WTC11 (cell line): ENCODE data around the gene RAB24. TPM values are rescaled to one million over a fixed set of nuclear protein-coding genes. Genes with fewer than 3 reads are reported as not detected.
A peak's percentile ranks its signal among the peaks of the same experiment; 100 is the strongest.

Experiments used
- ATAC-seq: fragments of 200-7000 bp; cut with Tn5 transposase; 2 replicates; pipeline ENCODE4 v1.10.0; 2021; ENCODE audit warnings: mild to moderate bottlenecking, moderate library complexity
- CTCF ChIA-PET: fragments of 300-600 bp; sonication (Branson Sonifier 250); formaldehyde crosslinking; loops from one replicate; lab custom pipeline; 2021; ENCODE audit warnings: antibody characterized with exemption; lab: Charles Lee
- POLR2A ChIA-PET: fragments of 350-600 bp; sonication (Branson Sonifier 250); formaldehyde crosslinking; loops from one replicate; lab custom pipeline; 2021; ENCODE audit warnings: antibody characterized with exemption; lab: Charles Lee
- DNase-seq: peaks from one replicate; pipeline ENCODE4 v3.0.0; 2021; ENCODE audit warnings: low spot score
- H3K27ac Mint-ChIP-seq: 2 replicates; pipeline ENCODE4 v1.8.0; 2021; ENCODE audit warnings: mixed read lengths
- H3K27me3 Mint-ChIP-seq: 2 replicates; pipeline ENCODE4 v1.8.0; 2021; ENCODE audit warnings: low read depth, mild to moderate bottlenecking, moderate library complexity, mixed read lengths
- H3K36me3 Mint-ChIP-seq: 2 replicates; pipeline ENCODE4 v1.8.0; 2021; ENCODE audit warnings: mixed read lengths
- H3K4me1 Mint-ChIP-seq: 2 replicates; pipeline ENCODE4 v1.8.0; 2022; ENCODE audit warnings: mixed read lengths
- H3K4me3 Mint-ChIP-seq: 2 replicates; pipeline ENCODE4 v1.8.0; 2021; ENCODE audit warnings: mild to moderate bottlenecking, moderate library complexity, mixed read lengths
- H3K9me3 Mint-ChIP-seq: 2 replicates; pipeline ENCODE4 v1.8.0; 2021; ENCODE audit warnings: mixed read lengths
- ARID4B ChIP-seq: sonication (generic); formaldehyde crosslinking; IDR thresholded peaks from 2 replicates; pipeline ENCODE4 v1.8.0; 2023; ENCODE audit warnings: missing genetic modification reagents, mild to moderate bottlenecking, borderline replicate concordance
- ATF2 ChIP-seq: sonication (generic); formaldehyde crosslinking; IDR thresholded peaks from 2 replicates; pipeline ENCODE4 v1.8.1; 2022; ENCODE audit warnings: low read depth, missing genetic modification reagents, borderline replicate concordance
- GABPB1 ChIP-seq: sonication (generic); formaldehyde crosslinking; IDR thresholded peaks from 2 replicates; pipeline ENCODE4 v1.8.1; 2023; ENCODE audit warnings: mild to moderate bottlenecking, missing genetic modification reagents
- IRF2 ChIP-seq: sonication (generic); formaldehyde crosslinking; IDR thresholded peaks from 2 replicates; pipeline ENCODE4 v1.8.0; 2022; ENCODE audit warnings: low read depth, missing genetic modification reagents, borderline replicate concordance
- KAT7 ChIP-seq: sonication (generic); formaldehyde crosslinking; IDR thresholded peaks from 2 replicates; pipeline ENCODE4 v1.8.1; 2023; ENCODE audit warnings: missing genetic modification reagents, mild to moderate bottlenecking, borderline replicate concordance
- MAX ChIP-seq: sonication (generic); formaldehyde crosslinking; IDR thresholded peaks from 2 replicates; pipeline ENCODE4 v1.8.0; 2022; ENCODE audit warnings: mild to moderate bottlenecking, missing genetic modification reagents
- NFATC4 ChIP-seq: fragments of 250-450 bp; sonication (Bioruptor Pico); IDR thresholded peaks from 2 replicates; pipeline ENCODE4 v1.9.0; 2021; ENCODE audit warnings: mild to moderate bottlenecking
- OVOL2 ChIP-seq: fragments of 250-450 bp; sonication (Bioruptor Pico); IDR thresholded peaks from 2 replicates; pipeline ENCODE4 v1.9.0; 2021; ENCODE audit warnings: mild to moderate bottlenecking, borderline replicate concordance
- PREB ChIP-seq: sonication (generic); formaldehyde crosslinking; IDR thresholded peaks from 2 replicates; pipeline ENCODE4 v1.8.1; 2022; ENCODE audit warnings: mild to moderate bottlenecking, missing genetic modification reagents, moderate library complexity, borderline replicate concordance
- SMAD3 ChIP-seq: sonication (generic); formaldehyde crosslinking; IDR thresholded peaks from 2 replicates; pipeline ENCODE4 v1.8.0; 2022; ENCODE audit warnings: missing genetic modification reagents, mild to moderate bottlenecking, borderline replicate concordance
- TEAD4 ChIP-seq: sonication (generic); formaldehyde crosslinking; IDR thresholded peaks from 2 replicates; pipeline ENCODE4 v1.8.0; 2022; ENCODE audit warnings: mild to moderate bottlenecking, missing genetic modification reagents
- ZNF317 ChIP-seq: sonication (generic); formaldehyde crosslinking; IDR thresholded peaks from 2 replicates; pipeline ENCODE4 v1.8.1; 2023; ENCODE audit warnings: low read depth, mild to moderate bottlenecking, moderate library complexity, missing genetic modification reagents, borderline replicate concordance
- ZNF416 ChIP-seq: fragments of 250-450 bp; sonication (Bioruptor Pico); IDR thresholded peaks from 2 replicates; pipeline ENCODE4 v1.9.0; 2021; ENCODE audit warnings: mild to moderate bottlenecking, inconsistent platforms
- total RNA-seq: library from RNA; stranded (reverse); gene quantifications from 3 replicates; pipeline ENCODE4 v1.2.3, GENCODE V29; 2021
- TF ChIP-seq, protein P1 (sequence below): fragments of 250-450 bp; sonication (Bioruptor Pico); IDR thresholded peaks from 2 replicates; pipeline ENCODE4 v1.9.0; 2021; ENCODE audit warnings: mild to moderate bottlenecking
- TF ChIP-seq, protein P2 (sequence below): sonication (generic); formaldehyde crosslinking; IDR thresholded peaks from 2 replicates; pipeline ENCODE4 v1.8.1; 2023; ENCODE audit warnings: mild to moderate bottlenecking, missing genetic modification reagents
- TF ChIP-seq, protein P3 (sequence below): sonication (generic); formaldehyde crosslinking; IDR thresholded peaks from 2 replicates; pipeline ENCODE4 v1.8.1; 2023; ENCODE audit warnings: mild to moderate bottlenecking, missing genetic modification reagents
- TF ChIP-seq, protein P4 (sequence below): sonication (generic); formaldehyde crosslinking; IDR thresholded peaks from 2 replicates; pipeline ENCODE4 v1.8.0; 2022; ENCODE audit warnings: mild to moderate bottlenecking, missing genetic modification reagents

Gene RAB24
- total RNA-seq, 1 experiment from 2014 or later: 37.0 TPM

DNA sequence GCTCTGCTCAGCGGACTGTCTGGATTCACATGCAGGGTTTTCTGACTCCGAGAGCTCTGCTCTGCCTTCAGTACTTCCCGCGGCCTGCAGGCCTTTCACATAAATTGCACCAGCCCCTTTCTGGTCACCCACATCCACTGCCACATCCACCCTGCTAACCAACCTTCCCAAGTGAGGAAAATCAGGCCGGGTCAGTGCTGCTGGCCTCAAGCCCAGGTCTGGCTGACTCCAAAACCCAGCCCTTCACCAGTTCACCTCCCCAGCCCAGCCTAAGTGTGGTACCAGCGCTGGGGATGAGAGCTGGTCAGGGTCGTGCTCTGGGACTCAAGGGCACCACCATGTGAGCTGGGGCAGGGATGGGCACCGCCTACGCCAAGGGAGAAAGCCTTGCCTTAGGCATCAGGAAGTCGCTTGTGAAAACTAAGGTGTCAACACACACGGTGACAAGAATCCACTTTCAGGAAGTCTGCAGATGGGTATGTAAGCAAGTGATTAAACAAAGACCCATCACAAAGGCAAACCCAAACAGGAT lies 35.7 kb upstream of the RAB24 start:
- Mint-ChIP-seq H3K4me1 (peaks cover 41% of the 10 kb centered on the region), H3K36me3 (peaks cover 48% of the 10 kb centered on the region)
- POLR2A ChIA-PET: interaction anchor here (0.6 kb wide), 1 partner anchor 10 kb away, joined by 8 read pairs; no protein-coding TSS in a partner anchor

More for the DNA sequence above, 35.7 kb upstream of the RAB24 start:
- H3K27me3 Mint-ChIP-seq: no peaks in the 10 kb centered on the region
- H3K9me3 Mint-ChIP-seq: no peaks in the 10 kb centered on the region
- CTCF ChIA-PET: interaction anchor here (0.6 to 1.3 kb wide), 3 partner anchors 10 to 76 kb away, joined by 3 to 4 read pairs (median 4); no protein-coding TSS in a partner anchor
- DNase-seq (no peak), ATAC-seq (peak; percentile 9)
- TF ChIP-seq TEAD4 (CRISPR knock-in tag) (no peak), ARID4B (no peak), NFATC4 (CRISPR knock-in tag) (no peak), PREB (CRISPR knock-in tag) (no peak), ZNF317 (CRISPR knock-in tag) (no peak), GABPB1 (no peak), KAT7 (CRISPR knock-in tag) (no peak), ATF2 (CRISPR knock-in tag) (no peak), OVOL2 (CRISPR knock-in tag) (no peak), SMAD3 (CRISPR knock-in tag) (no peak), MAX (no peak), IRF2 (CRISPR knock-in tag) (no peak), ZNF416 (CRISPR knock-in tag) (no peak)
- TF ChIP-seq, protein P1, sequence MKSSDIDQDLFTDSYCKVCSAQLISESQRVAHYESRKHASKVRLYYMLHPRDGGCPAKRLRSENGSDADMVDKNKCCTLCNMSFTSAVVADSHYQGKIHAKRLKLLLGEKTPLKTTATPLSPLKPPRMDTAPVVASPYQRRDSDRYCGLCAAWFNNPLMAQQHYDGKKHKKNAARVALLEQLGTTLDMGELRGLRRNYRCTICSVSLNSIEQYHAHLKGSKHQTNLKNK (CRISPR knock-in tag): no peak
- TF ChIP-seq, protein P2, sequence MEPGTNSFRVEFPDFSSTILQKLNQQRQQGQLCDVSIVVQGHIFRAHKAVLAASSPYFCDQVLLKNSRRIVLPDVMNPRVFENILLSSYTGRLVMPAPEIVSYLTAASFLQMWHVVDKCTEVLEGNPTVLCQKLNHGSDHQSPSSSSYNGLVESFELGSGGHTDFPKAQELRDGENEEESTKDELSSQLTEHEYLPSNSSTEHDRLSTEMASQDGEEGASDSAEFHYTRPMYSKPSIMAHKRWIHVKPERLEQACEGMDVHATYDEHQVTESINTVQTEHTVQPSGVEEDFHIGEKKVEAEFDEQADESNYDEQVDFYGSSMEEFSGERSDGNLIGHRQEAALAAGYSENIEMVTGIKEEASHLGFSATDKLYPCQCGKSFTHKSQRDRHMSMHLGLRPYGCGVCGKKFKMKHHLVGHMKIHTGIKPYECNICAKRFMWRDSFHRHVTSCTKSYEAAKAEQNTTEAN (CRISPR knock-in tag): no peak
- TF ChIP-seq, protein P3, sequence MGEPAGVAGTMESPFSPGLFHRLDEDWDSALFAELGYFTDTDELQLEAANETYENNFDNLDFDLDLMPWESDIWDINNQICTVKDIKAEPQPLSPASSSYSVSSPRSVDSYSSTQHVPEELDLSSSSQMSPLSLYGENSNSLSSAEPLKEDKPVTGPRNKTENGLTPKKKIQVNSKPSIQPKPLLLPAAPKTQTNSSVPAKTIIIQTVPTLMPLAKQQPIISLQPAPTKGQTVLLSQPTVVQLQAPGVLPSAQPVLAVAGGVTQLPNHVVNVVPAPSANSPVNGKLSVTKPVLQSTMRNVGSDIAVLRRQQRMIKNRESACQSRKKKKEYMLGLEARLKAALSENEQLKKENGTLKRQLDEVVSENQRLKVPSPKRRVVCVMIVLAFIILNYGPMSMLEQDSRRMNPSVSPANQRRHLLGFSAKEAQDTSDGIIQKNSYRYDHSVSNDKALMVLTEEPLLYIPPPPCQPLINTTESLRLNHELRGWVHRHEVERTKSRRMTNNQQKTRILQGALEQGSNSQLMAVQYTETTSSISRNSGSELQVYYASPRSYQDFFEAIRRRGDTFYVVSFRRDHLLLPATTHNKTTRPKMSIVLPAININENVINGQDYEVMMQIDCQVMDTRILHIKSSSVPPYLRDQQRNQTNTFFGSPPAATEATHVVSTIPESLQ (CRISPR knock-in tag): no peak
- TF ChIP-seq, protein P4, sequence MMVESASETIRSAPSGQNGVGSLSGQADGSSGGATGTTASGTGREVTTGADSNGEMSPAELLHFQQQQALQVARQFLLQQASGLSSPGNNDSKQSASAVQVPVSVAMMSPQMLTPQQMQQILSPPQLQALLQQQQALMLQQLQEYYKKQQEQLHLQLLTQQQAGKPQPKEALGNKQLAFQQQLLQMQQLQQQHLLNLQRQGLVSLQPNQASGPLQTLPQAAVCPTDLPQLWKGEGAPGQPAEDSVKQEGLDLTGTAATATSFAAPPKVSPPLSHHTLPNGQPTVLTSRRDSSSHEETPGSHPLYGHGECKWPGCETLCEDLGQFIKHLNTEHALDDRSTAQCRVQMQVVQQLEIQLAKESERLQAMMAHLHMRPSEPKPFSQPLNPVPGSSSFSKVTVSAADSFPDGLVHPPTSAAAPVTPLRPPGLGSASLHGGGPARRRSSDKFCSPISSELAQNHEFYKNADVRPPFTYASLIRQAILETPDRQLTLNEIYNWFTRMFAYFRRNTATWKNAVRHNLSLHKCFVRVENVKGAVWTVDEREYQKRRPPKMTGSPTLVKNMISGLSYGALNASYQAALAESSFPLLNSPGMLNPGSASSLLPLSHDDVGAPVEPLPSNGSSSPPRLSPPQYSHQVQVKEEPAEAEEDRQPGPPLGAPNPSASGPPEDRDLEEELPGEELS (CRISPR knock-in tag): no peak
- H3K4me3 Mint-ChIP-seq: no peak overlapping the region; the same call in 1 of the 2 replicates
- H3K27ac Mint-ChIP-seq: peak overlapping the region; percentile 86
